GM19372 (cell line): ENCODE measurements around the gene FXYD2.

ENCODE experiments used
- ATAC-seq: cut with Tn5 transposase; IDR thresholded peaks from one replicate; pipeline ENCODE4 v1.9.1; 2021; ENCODE audit warnings: mild to moderate bottlenecking, low read depth, moderate library complexity; ENCODE audit not compliant: unreplicated experiment

FXYD2 gene

GRCh38 chr11:117837070-117837776 lies 12.7 kb upstream of the FXYD2 start:
- ATAC-seq = no peak

GRCh38 chr11:117836077-117836960 lies 11.8 kb upstream of the FXYD2 start:
- no peak for ATAC-seq

- ATAC-seq = no peak
Observed at GRCh38 chr11:117835576-117835975, 11.0 kb upstream of the FXYD2 start.

GRCh38 chr11:117834838-117835443 lies 10.4 kb upstream of the FXYD2 start:
- no peak for ATAC-seq

GRCh38 chr11:117834068-117834810 lies 9.7 kb upstream of the FXYD2 start:
- no peak for ATAC-seq

- ATAC-seq = no peak
Observed at GRCh38 chr11:117833401-117833891, 8.9 kb upstream of the FXYD2 start.

- ATAC-seq = no peak
Observed at GRCh38 chr11:117832511-117832910, 8.0 kb upstream of the FXYD2 start.

- no peak for ATAC-seq
Observed at GRCh38 chr11:117831661-117832415, 7.3 kb upstream of the FXYD2 start.

GRCh38 chr11:117830674-117831351 lies 6.3 kb upstream of the FXYD2 start:
- ATAC-seq = no peak

- ATAC-seq = no peak
Observed at GRCh38 chr11:117830072-117830471, 5.5 kb upstream of the FXYD2 start.

GRCh38 chr11:117829369-117829725 lies 4.8 kb upstream of the FXYD2 start:
- ATAC-seq = no peak

- ATAC-seq = no peak
Observed at GRCh38 chr11:117828611-117829368, 4.2 kb upstream of the FXYD2 start.

- no peak for ATAC-seq
Observed at GRCh38 chr11:117827521-117828511, 3.3 kb upstream of the FXYD2 start.

- ATAC-seq = no peak
Observed at GRCh38 chr11:117826832-117827231, 2.3 kb upstream of the FXYD2 start.

GRCh38 chr11:117826190-117826570 lies 1.6 kb upstream of the FXYD2 start:
- ATAC-seq = no peak

- no peak for ATAC-seq
Observed at GRCh38 chr11:117825538-117826189, 1.1 kb upstream of the FXYD2 start.

GRCh38 chr11:117823946-117824420 lies 561 bp downstream of the FXYD2 start:
- no peak for ATAC-seq
